ENCODE data around the gene OLFML1.

DNA sequence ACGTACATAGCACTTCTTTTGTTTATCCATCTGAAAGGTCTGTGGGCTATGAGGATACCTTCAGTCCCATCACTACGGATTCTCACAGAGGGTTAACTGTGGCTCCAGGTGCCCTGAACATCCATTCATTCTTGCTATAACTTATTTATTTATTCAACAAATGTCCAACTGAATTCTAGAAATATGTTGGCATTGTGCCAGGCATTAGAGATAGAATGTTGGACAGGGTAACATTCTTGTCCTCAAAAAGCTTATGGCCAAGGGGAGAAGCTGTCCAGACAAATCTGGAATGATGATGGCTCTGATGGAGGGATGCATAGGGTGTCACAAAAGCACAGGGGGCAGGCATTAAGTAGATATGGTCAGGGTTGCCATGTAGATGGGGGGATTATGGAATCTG lies 8.4 kb downstream of the OLFML1 start:
- TF ChIP-seq POLR2A (IDR thresholded peaks at IDR 0.05; ENCODE audit: low read depth, low read length): no peak
- no peak for TF ChIP-seq POLR2AphosphoS5 (IDR thresholded peaks at IDR 0.05; ENCODE audit: low read depth, low read length)
